ENCODE data around the gene KCTD16. TPM values are rescaled to one million over a fixed set of nuclear protein-coding genes. Genes with fewer than 3 reads are reported as not detected.
A peak's percentile ranks its signal among the peaks of the same experiment; 100 is the strongest.

Gene KCTD16
- total RNA-seq, 6 experiments from 2014 or later, result 1.5 to 3.6 (median 3.0) TPM

DNA sequence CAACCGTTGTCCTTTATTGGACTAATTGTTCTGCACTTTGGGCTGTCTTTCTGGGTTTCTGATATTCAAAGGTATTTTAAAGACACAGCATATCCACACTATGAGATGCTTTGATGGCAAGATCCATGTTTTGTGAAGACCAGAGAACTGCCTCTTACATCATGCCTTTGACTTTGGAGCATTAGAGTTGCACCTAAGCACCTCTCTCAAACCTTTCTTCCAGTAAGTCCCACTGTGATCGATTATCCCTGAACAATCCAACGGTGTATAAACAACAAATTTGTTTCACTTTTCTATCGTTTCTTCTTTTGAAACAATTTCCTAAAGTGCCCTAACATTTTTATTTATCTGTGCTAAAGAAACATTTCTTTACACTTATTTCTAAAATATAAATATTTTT is 144.4 kb downstream of the KCTD16 start:
- no peak for DNase-seq
- TF ChIP-seq, protein P1, sequence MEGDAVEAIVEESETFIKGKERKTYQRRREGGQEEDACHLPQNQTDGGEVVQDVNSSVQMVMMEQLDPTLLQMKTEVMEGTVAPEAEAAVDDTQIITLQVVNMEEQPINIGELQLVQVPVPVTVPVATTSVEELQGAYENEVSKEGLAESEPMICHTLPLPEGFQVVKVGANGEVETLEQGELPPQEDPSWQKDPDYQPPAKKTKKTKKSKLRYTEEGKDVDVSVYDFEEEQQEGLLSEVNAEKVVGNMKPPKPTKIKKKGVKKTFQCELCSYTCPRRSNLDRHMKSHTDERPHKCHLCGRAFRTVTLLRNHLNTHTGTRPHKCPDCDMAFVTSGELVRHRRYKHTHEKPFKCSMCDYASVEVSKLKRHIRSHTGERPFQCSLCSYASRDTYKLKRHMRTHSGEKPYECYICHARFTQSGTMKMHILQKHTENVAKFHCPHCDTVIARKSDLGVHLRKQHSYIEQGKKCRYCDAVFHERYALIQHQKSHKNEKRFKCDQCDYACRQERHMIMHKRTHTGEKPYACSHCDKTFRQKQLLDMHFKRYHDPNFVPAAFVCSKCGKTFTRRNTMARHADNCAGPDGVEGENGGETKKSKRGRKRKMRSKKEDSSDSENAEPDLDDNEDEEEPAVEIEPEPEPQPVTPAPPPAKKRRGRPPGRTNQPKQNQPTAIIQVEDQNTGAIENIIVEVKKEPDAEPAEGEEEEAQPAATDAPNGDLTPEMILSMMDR (IDR thresholded peaks at IDR 0.05), result no peak
- Mint-ChIP-seq H3K4me3 (no peak overlapping the region), H3K27ac (no peak overlapping the region), H3K27me3 (ENCODE audit: insufficient read depth) (no peaks in the 10 kb centered on the region), H3K4me1 (ENCODE audit: low read depth) (peaks cover 50% of the 10 kb centered on the region), H3K9me3 (no peaks in the 10 kb centered on the region), H3K36me3 (ENCODE audit: low read depth) (no peaks in the 10 kb centered on the region)

DNA sequence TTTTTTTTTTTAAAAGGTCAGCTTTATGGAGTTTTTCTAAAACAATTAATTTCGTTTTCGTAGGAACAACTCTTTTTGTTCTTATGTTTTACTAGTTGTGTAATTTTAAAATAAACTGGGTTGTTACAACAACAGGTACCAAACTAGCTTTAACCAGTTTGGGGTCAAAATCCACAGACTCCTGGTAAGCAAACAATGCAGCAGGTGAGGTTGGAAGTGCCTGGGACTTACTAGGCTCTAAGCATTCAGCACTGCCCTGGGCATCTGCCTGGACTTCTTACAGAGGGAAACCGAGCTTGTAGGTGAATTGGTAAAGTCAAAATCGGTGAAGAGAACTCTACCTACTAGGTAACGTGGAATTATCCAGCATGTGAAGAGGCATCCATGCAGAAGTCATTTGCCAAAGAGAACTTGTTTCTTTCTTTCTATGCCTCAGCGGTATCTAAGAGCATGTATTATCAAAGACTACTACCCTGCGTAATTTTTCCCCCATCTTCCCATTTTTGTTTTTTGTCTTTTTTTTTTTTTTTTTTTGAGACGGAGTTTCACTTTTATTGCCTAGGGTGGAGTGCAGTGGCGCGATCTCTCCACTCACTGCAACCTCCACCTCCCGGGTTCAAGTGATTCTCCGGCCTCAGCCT is 145.4 kb downstream of the KCTD16 start:
- Mint-ChIP-seq H3K36me3 (ENCODE audit: low read depth) (no peaks in the 10 kb centered on the region), H3K4me1 (ENCODE audit: low read depth) (peaks cover 48% of the 10 kb centered on the region), H3K27me3 (ENCODE audit: insufficient read depth) (no peaks in the 10 kb centered on the region), H3K9me3 (no peaks in the 10 kb centered on the region), H3K4me3 (peak overlapping the region; percentile 35; the same call in 1 of the 2 replicates), H3K27ac (no peak overlapping the region)
- TF ChIP-seq, protein P1 (IDR thresholded peaks at IDR 0.05), result no peak
- no peak for DNase-seq

DNA sequence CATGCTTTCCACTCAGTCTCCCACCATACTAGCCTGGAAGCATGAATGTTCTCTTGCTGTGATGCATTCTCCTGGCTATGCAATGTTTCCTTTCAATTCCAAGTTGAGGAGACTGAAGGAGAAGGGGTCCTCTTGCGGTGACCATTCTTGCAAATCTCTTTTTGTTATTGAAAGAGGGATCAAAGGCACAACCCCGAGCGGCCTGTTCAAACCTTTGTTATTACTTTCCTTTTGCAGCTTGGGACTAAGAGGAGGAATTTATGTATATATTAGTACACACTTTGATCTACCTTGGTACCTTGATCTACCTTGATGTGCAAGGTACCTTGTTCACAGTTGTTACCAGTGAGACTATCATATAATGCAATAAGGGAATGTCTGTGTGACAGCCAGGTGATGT is 147.3 kb downstream of the KCTD16 start:
- Mint-ChIP-seq H3K4me1 (ENCODE audit: low read depth) (peaks cover 42% of the 10 kb centered on the region), H3K27me3 (ENCODE audit: insufficient read depth) (no peaks in the 10 kb centered on the region; the same call in 1 of the 2 replicates), H3K27ac (no peak overlapping the region), H3K4me3 (peak overlapping the region; percentile 40; the same call in 1 of the 2 replicates), H3K36me3 (ENCODE audit: low read depth) (no peaks in the 10 kb centered on the region), H3K9me3 (no peaks in the 10 kb centered on the region)
- DNase-seq, result no peak
- TF ChIP-seq, protein P1 (IDR thresholded peaks at IDR 0.05), result no peak

DNA sequence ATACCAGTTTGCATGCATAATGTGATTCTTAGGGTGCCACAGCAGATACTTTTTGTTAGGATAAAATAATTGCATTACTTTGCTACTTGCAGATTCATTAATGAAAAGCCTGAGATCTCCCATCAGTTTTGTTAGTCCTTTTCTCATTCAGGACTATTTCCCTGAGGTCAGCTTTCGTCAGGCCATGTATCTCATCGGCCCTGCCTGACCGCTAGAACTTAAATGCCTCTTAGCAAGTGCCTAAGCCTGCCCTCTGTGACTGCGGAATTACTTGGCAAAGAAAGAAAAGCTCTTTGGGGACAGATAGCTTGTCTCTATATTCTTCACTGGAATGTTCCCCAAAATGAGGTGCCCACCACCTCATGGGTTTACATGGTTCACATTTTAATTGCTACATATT is 147.8 kb downstream of the KCTD16 start:
- TF ChIP-seq, protein P1 (IDR thresholded peaks at IDR 0.05), result no peak
- H3K27ac Mint-ChIP-seq, result no peak overlapping the region
- H3K4me3 Mint-ChIP-seq, result peak overlapping the region; percentile 40; the same call in 1 of the 2 replicates

DNA sequence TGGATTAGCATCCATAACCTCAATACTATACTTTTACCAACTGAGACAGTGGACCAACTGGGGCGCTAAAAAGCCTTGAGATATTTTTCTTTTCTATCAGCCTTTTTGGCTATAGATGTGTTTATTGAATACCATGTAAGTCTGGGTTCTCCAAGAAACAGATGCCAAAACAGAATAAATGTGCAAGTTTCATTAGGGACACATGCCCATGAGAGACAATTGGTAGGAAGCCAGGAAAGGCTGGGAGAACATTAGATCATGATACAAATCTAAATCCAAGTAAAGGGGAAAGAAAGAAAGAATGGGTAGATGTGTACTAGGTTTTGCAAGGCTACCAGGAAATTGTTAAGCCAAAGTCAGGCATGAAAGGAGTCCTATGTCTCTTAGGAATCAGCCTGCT is 152.5 kb downstream of the KCTD16 start:
- no peak for DNase-seq
- Mint-ChIP-seq H3K4me3 (no peak overlapping the region), H3K9me3 (no peaks in the 10 kb centered on the region), H3K4me1 (ENCODE audit: low read depth) (peaks cover 17% of the 10 kb centered on the region; the same call in 1 of the 2 replicates), H3K36me3 (ENCODE audit: low read depth) (no peaks in the 10 kb centered on the region), H3K27ac (no peak overlapping the region), H3K27me3 (ENCODE audit: insufficient read depth) (peaks cover 2% of the 10 kb centered on the region)
- TF ChIP-seq, protein P1 (IDR thresholded peaks at IDR 0.05), result no peak

More for the DNA sequence above, 147.8 kb downstream of the KCTD16 start:
- DNase-seq, result no peak
- H3K9me3 Mint-ChIP-seq, result no peaks in the 10 kb centered on the region
- peaks cover 38% of the 10 kb centered on the region for H3K4me1 Mint-ChIP-seq (ENCODE audit: low read depth)
- H3K36me3 Mint-ChIP-seq (ENCODE audit: low read depth), result no peaks in the 10 kb centered on the region
- peaks cover 2% of the 10 kb centered on the region for H3K27me3 Mint-ChIP-seq (ENCODE audit: insufficient read depth)
